SU-DHL-6 (cell line): ENCODE measurements around the gene SIK2.

Experiments
- H2AFZ ChIP-seq: fragments of 200-600 bp; sonication (generic); 2 replicates; pipeline ENCODE4 v1.6.1; 2014; ENCODE audit warnings: low read depth, mild to moderate bottlenecking, moderate library complexity, mixed read lengths, antibody characterized with exemption, low read length; ENCODE audit not compliant: severe bottlenecking
- H3F3A ChIP-seq: fragments of 200-600 bp; shearing (Covaris generic); 2 replicates; pipeline ENCODE4 v1.6.0; 2016; ENCODE audit warnings: antibody characterized with exemption, mild to moderate bottlenecking; ENCODE audit not compliant: insufficient read depth
- H3K27ac ChIP-seq: fragments of 200-600 bp; sonication (generic); 2 replicates; pipeline ENCODE4 v1.5.1; 2016; ENCODE audit warnings: low read depth, mild to moderate bottlenecking, low read length, moderate library complexity, mixed read lengths
- H3K27me3 ChIP-seq: fragments of 200-600 bp; sonication (generic), shearing (Covaris generic); 2 replicates; pipeline ENCODE4 v1.6.0; 2014; ENCODE audit warnings: mild to moderate bottlenecking, low read length
- H3K36me3 ChIP-seq: fragments of 200-600 bp; sonication (generic); 2 replicates; pipeline ENCODE4 v1.6.1; 2014; ENCODE audit warnings: mild to moderate bottlenecking, low read length, mixed read lengths
- H3K4me2 ChIP-seq: fragments of 300-600, 200-600 bp; shearing (Covaris generic), sonication (generic); 2 replicates; pipeline ENCODE4 v1.6.0; 2014; ENCODE audit warnings: low read length, low read depth, mild to moderate bottlenecking; ENCODE audit not compliant: poor library complexity, severe bottlenecking
- H3K4me3 ChIP-seq: fragments of 200-600 bp; sonication (generic); 2 replicates; pipeline ENCODE4 v1.5.1; 2014; ENCODE audit warnings: antibody characterized with exemption, low read length, mild to moderate bottlenecking, mixed read lengths; ENCODE audit not compliant: insufficient read depth, poor library complexity, severe bottlenecking
- H3K79me2 ChIP-seq: fragments of 200-600 bp; sonication (generic); 2 replicates; pipeline ENCODE4 v1.6.1; 2014; ENCODE audit warnings: mild to moderate bottlenecking, low read length, moderate library complexity; ENCODE audit not compliant: insufficient read depth
- H3K9ac ChIP-seq: fragments of 200-600 bp; sonication (generic); 2 replicates; pipeline ENCODE4 v1.7.0; 2014; ENCODE audit warnings: mild to moderate bottlenecking, low read length
- H3K9me2 ChIP-seq: fragments of 200-600 bp; sonication (generic); replicated peaks from 2 replicates; pipeline ENCODE4 v1.6.1; 2014; ENCODE audit warnings: low read length; ENCODE audit not compliant: insufficient read depth
- H3K9me3 ChIP-seq: fragments of 200-600 bp; sonication (generic); 2 replicates; pipeline ENCODE4 v1.6.1; 2014; ENCODE audit warnings: low read length, mixed read lengths; ENCODE audit not compliant: insufficient read depth
- H4K20me1 ChIP-seq: fragments of 200-600 bp; sonication (generic); 2 replicates; pipeline ENCODE4 v1.6.1; 2014; ENCODE audit warnings: low read depth, mild to moderate bottlenecking, antibody characterized with exemption, low read length, moderate library complexity, mixed read lengths
- CTCF ChIP-seq: fragments of 200-600 bp; sonication (generic); IDR thresholded peaks from one replicate; pipeline ENCODE4 v1.5.1; 2017; ENCODE audit warnings: antibody characterized with exemption, mild to moderate bottlenecking, low read length, moderate library complexity; ENCODE audit not compliant: insufficient read depth, poor library complexity, severe bottlenecking
- EZH2phosphoT487 ChIP-seq: fragments of 200-600 bp; sonication (generic), shearing (Covaris generic); conservative IDR thresholded peaks from 2 replicates; pipeline ENCODE4 v1.6.1; 2018; ENCODE audit warnings: mild to moderate bottlenecking, antibody characterized with exemption, low read length, moderate library complexity, mixed read lengths

Gene SIK2

DNA sequence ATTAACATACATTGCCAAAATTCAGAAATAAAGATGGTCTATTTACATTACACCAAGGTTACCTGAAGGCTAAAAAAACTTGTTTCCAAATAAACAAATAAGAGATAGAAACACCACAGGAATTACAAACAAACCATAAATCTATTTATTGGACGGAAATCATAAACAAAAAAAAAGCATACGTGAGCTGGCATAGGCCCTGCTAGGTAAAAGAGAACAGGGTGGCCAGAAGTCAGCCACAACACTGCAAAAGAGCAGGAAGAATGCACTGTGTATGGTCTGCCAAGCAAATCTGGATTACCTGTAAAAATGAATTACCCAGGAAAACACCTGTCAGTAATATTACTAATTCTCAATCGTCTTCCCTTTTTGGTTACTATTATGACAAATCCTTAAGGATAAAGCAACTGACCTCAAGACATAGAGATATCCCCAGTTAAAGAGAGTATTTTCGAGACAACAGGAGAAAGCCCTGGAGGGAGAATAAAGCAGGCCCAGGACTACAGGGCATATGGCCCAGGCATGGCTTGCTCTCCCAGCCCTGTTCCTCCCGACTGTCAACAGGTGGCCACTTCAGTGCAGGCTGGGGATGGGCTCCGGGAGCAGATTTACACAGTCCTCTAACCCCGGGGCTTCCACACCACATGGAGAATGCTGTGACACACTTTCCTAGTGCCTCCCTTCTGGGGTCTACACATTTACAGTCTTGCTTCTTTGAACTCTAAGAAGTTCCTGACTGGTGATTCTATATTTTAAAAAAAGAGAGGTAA, 146.0 kb downstream of the SIK2 start:
- H3K9me3 ChIP-seq: no peaks in the 10 kb centered on the region
- TF ChIP-seq CTCF (no peak), EZH2phosphoT487 (no peak)
- peaks cover 33% of the 10 kb centered on the region for H3K36me3 ChIP-seq
- H3F3A ChIP-seq: no peaks in the 10 kb centered on the region
- no peak overlapping the region for H3K4me2 ChIP-seq
- H2AFZ ChIP-seq: no peak overlapping the region
- H3K79me2 ChIP-seq: no peaks in the 10 kb centered on the region
- H3K9me2 ChIP-seq: no peaks in the 10 kb centered on the region
- H4K20me1 ChIP-seq: no peaks in the 10 kb centered on the region
- no peaks in the 10 kb centered on the region for H3K27me3 ChIP-seq
- no peak overlapping the region for H3K4me3 ChIP-seq
- H3K27ac ChIP-seq: no peak overlapping the region
- H3K9ac ChIP-seq: no peak overlapping the region

- H3F3A ChIP-seq: no peaks in the 10 kb centered on the region
- H3K79me2 ChIP-seq: no peaks in the 10 kb centered on the region
- H3K36me3 ChIP-seq: peaks cover 35% of the 10 kb centered on the region
- no peak overlapping the region for H3K27ac ChIP-seq
- no peak overlapping the region for H2AFZ ChIP-seq
- no peaks in the 10 kb centered on the region for H3K27me3 ChIP-seq
- no peak for TF ChIP-seq CTCF
- TF ChIP-seq EZH2phosphoT487: no peak
- H3K4me2 ChIP-seq: no peak overlapping the region
- no peaks in the 10 kb centered on the region for H3K9me2 ChIP-seq
- H3K9ac ChIP-seq: no peak overlapping the region
- no peak overlapping the region for H3K4me3 ChIP-seq
- H3K9me3 ChIP-seq: no peaks in the 10 kb centered on the region
- no peaks in the 10 kb centered on the region for H4K20me1 ChIP-seq
Observed at GRCh38 chr11:111749646-111750045, 147.4 kb downstream of the SIK2 start.

GRCh38 chr11:111756097-111756496, 153.8 kb downstream of the SIK2 start:
- Histone ChIP-seq H3K9me2 (no peaks in the 10 kb centered on the region), H3K36me3 (peaks cover 29% of the 10 kb centered on the region), H3K9ac (no peak overlapping the region), H2AFZ (no peak overlapping the region), H4K20me1 (no peaks in the 10 kb centered on the region), H3K4me2 (no peak overlapping the region), H3K4me3 (no peak overlapping the region), H3K9me3 (no peaks in the 10 kb centered on the region), H3K27me3 (no peaks in the 10 kb centered on the region), H3K79me2 (no peaks in the 10 kb centered on the region), H3F3A (no peaks in the 10 kb centered on the region; the same call in 1 of the 2 replicates), H3K27ac (no peak overlapping the region)
- no peak for TF ChIP-seq CTCF
- TF ChIP-seq EZH2phosphoT487: no peak
